ENCODE data around the gene ATP1A2.

ATP1A2 gene

GRCh38 chr1:160083968-160084770 lies 31.4 kb upstream of the ATP1A2 start:
- intact Hi-C loops (cut with DNase I), result no loop called here
- peak in 6 of 10 donors; percentile 58 to 93 (median 78) for DNase-seq

- intact Hi-C loops (cut with DNase I), result loop anchor here (5.0 kb wide), 1 partner anchor 167 kb away; no protein-coding TSS in a partner anchor
- DNase-seq, result no peak
Observed at GRCh38 chr1:160084771-160085321, 30.7 kb upstream of the ATP1A2 start.

- intact Hi-C loops (cut with DNase I), result loop anchor here (5.0 kb wide), 1 partner anchor 166 kb away; no protein-coding TSS in a partner anchor
- DNase-seq, result peak; percentile 88 to 99 (median 94)
Observed at GRCh38 chr1:160085686-160086455, 29.7 kb upstream of the ATP1A2 start.

GRCh38 chr1:160086456-160086892 lies 29.1 kb upstream of the ATP1A2 start:
- no peak for DNase-seq
- intact Hi-C loops (cut with DNase I), result loop anchor here (5.0 kb wide), 1 partner anchor 166 kb away; no protein-coding TSS in a partner anchor

- intact Hi-C loops (cut with DNase I), result loop anchor here (5.0 kb wide), 1 partner anchor 165 kb away; no protein-coding TSS in a partner anchor
- DNase-seq, result peak in 1 of 10 donors; percentile 66
Observed at GRCh38 chr1:160087118-160087662, 28.4 kb upstream of the ATP1A2 start.

- no peak for DNase-seq
- intact Hi-C loops (cut with DNase I), result loop anchor here (5.0 kb wide), 1 partner anchor 162 kb away; no protein-coding TSS in a partner anchor
Observed at GRCh38 chr1:160089883-160090282, 25.7 kb upstream of the ATP1A2 start.

GRCh38 chr1:160090760-160091159 lies 24.8 kb upstream of the ATP1A2 start:
- intact Hi-C loops (cut with DNase I), result no loop called here
- DNase-seq, result peak in 1 of 10 donors; percentile 70

- DNase-seq, result no peak
- intact Hi-C loops (cut with DNase I), result no loop called here
Observed at GRCh38 chr1:160091666-160092223, 23.8 kb upstream of the ATP1A2 start.

- intact Hi-C loops (cut with DNase I), result no loop called here
- peak in 9 of 10 donors; percentile 63 to 97 (median 76) for DNase-seq
Observed at GRCh38 chr1:160092366-160093068, 23.0 kb upstream of the ATP1A2 start.

- peak in 1 of 10 donors; percentile 73 for DNase-seq
- intact Hi-C loops (cut with DNase I), result no loop called here
Observed at GRCh38 chr1:160093069-160093395, 22.5 kb upstream of the ATP1A2 start.

GRCh38 chr1:160093624-160094290 lies 21.8 kb upstream of the ATP1A2 start:
- DNase-seq, result peak in 1 of 10 donors; percentile 74
- intact Hi-C loops (cut with DNase I), result no loop called here

- intact Hi-C loops (cut with DNase I), result no loop called here
Observed at GRCh38 chr1:160094291-160094625, 21.3 kb upstream of the ATP1A2 start.

GRCh38 chr1:160094806-160095205 lies 20.8 kb upstream of the ATP1A2 start:
- no peak for DNase-seq
- intact Hi-C loops (cut with DNase I), result no loop called here

More at GRCh38 chr1:160094291-160094625, 21.3 kb upstream of the ATP1A2 start:
- no peak for DNase-seq

GRCh38 chr1:160095382-160096105 lies 20.0 kb upstream of the ATP1A2 start:
- intact Hi-C loops (cut with DNase I), result no loop called here

GRCh38 chr1:160096274-160097116 lies 19.1 kb upstream of the ATP1A2 start:
- peak in 1 of 10 donors; percentile 73 for DNase-seq
- intact Hi-C loops (cut with DNase I), result no loop called here

More at GRCh38 chr1:160095382-160096105, 20.0 kb upstream of the ATP1A2 start:
- peak in 9 of 10 donors; percentile 57 to 98 (median 85) for DNase-seq

GRCh38 chr1:160097151-160097910 lies 18.2 kb upstream of the ATP1A2 start:
- intact Hi-C loops (cut with DNase I), result no loop called here
- DNase-seq, result peak in 2 of 10 donors; percentile 55 to 81
